A549 (cell line): ENCODE results near the gene RAPGEF2.

ENCODE experiments used
- CHD2 ChIP-seq: fragments of 150-350 bp; IDR thresholded peaks from 2 replicates; pipeline ENCODE4 v1.6.1; 2014; ENCODE audit warnings: low read length; ENCODE audit not compliant: partially characterized antibody
- EHMT2 ChIP-seq: fragments of 200-600 bp; sonication (generic); IDR thresholded peaks from 2 replicates; pipeline ENCODE4 v1.6.1; 2016; ENCODE audit warnings: antibody characterized with exemption, low read depth, mild to moderate bottlenecking, moderate library complexity
- EP300 ChIP-seq, 2 experiments: fragments of >200 bp; sonication (Bioruptor Twin); formaldehyde crosslinking; IDR thresholded peaks; 2 replicates in 1 of 2; 3 replicates in 1 of 2; pipeline ENCODE4 v1.6.1; 2016 to 2017
- JUN ChIP-seq, 2 experiments: fragments of >200 bp; sonication (Bioruptor Twin); formaldehyde crosslinking; IDR thresholded peaks; 2 replicates in 1 of 2; 3 replicates in 1 of 2; pipeline ENCODE4 v1.6.1; 2016 to 2017
- JUNB ChIP-seq: fragments of >200 bp; sonication (Bioruptor Twin); formaldehyde crosslinking; IDR thresholded peaks from 2 replicates; pipeline ENCODE4 v1.6.1; 2016
- KDM1A ChIP-seq: fragments of 200-600 bp; sonication (generic); IDR thresholded peaks from 2 replicates; pipeline ENCODE4 v1.6.1; 2016; ENCODE audit warnings: low read depth, mild to moderate bottlenecking
- MAFK ChIP-seq: fragments of 450-650 bp; IDR thresholded peaks from 2 replicates; pipeline ENCODE4 v1.6.1; 2014; ENCODE audit not compliant: partially characterized antibody
- MAX ChIP-seq: IDR thresholded peaks from 2 replicates; pipeline ENCODE4 v1.6.1; 2012
- POLR2A ChIP-seq: IDR thresholded peaks from 2 replicates; pipeline ENCODE4 v1.6.1; 2012; ENCODE audit warnings: mild to moderate bottlenecking, low read length
- RFX5 ChIP-seq: fragments of 450-650 bp; IDR thresholded peaks from 2 replicates; pipeline ENCODE4 v1.7.1; 2014; ENCODE audit warnings: antibody characterized with exemption, mild to moderate bottlenecking, moderate library complexity
- SMC3 ChIP-seq: fragments of >200 bp; sonication (Bioruptor Twin); formaldehyde crosslinking; IDR thresholded peaks from 3 replicates; pipeline ENCODE4 v1.6.1; 2018; ENCODE audit warnings: inconsistent platforms
- TF ChIP-seq, protein P1 (sequence below): fragments of >200 bp; sonication (Bioruptor Twin); formaldehyde crosslinking; IDR thresholded peaks from 3 replicates; pipeline ENCODE4 v1.5.1; 2016

DNA sequence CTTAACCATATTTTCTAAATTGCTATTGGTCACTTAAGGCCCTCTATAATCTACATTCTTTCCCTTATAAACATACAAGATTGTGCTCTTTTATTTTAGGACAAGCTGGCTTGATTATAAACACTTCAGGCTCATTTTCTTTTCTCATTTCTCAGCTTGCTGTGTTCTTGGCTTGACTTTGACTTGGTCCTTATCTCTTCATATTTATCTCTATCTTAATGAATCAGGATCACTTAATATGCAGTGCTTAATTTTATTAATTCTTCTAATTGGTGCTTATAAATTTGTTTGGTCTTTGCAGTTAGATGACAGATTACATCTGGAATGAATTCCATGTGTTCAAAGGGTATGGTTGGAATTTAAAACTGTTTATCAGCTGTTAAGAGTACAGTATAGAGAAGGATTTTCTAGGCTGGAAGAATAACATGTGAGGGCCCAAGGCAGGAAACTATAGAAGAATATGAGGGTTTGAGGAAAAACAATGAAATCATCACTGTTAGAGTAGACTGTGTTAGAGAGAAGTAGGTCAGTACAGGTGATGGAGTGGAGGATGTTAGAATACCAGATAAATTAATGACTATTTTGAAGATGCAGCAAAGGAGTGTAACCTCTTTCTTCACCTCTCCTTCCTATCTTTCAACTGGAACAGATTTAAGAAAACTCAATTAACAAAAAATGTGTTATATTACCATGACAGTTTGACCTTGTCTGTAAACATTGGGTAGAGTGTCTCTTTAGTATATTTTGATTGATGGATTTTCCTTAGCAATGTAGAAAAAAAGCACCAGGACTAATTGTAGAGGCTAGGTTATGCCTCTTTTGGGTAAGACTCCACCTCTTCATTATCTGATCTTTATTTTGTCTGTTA is 169.6 kb downstream of the RAPGEF2 start:
- no peak for TF ChIP-seq KDM1A
- TF ChIP-seq, protein P1, sequence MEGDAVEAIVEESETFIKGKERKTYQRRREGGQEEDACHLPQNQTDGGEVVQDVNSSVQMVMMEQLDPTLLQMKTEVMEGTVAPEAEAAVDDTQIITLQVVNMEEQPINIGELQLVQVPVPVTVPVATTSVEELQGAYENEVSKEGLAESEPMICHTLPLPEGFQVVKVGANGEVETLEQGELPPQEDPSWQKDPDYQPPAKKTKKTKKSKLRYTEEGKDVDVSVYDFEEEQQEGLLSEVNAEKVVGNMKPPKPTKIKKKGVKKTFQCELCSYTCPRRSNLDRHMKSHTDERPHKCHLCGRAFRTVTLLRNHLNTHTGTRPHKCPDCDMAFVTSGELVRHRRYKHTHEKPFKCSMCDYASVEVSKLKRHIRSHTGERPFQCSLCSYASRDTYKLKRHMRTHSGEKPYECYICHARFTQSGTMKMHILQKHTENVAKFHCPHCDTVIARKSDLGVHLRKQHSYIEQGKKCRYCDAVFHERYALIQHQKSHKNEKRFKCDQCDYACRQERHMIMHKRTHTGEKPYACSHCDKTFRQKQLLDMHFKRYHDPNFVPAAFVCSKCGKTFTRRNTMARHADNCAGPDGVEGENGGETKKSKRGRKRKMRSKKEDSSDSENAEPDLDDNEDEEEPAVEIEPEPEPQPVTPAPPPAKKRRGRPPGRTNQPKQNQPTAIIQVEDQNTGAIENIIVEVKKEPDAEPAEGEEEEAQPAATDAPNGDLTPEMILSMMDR = no peak
- TF ChIP-seq SMC3 = no peak
- no peak for TF ChIP-seq POLR2A
- TF ChIP-seq MAFK = no peak
- TF ChIP-seq EHMT2 = no peak
- TF ChIP-seq MAX = no peak
- no peak for TF ChIP-seq JUN (IDR thresholded peaks at IDR 0.05)
- TF ChIP-seq JUNB = no peak
- no peak for TF ChIP-seq CHD2
- no peak for TF ChIP-seq EP300 (IDR thresholded peaks at IDR 0.05)
- no peak for TF ChIP-seq RFX5
